ENCODE results near the gene ANKS3. TPM values are rescaled to one million over a fixed set of nuclear protein-coding genes. Genes with fewer than 3 reads are reported as not detected.

Gene ANKS3
- total and polyA plus RNA-seq, 12 donors = 5.1 to 33.7 (median 8.3) TPM

DNA sequence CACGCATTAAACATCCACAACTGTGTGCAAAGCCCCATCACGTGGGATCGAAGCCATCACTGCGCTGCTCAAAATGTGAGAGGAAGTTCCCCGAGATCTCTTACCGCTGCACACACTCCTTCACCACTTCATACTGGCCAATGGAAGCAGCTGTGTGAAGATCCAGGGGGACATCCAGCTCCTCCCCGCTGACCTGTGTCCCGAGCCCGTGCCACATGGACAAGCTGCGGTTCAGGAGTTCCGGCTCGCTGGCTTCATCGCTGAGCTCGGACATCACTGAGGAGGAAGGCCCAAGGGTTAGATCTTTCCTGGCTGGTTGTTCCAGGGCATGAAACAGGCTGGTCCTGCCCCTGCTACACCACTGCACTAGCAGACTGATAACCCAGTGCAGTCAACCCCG is 4.2 kb downstream of the ANKS3 start:
- DNase-seq = no peak
- ATAC-seq = no peak
- intact Hi-C loops (cut with DNase I) = loop anchor here in 2 of 10 donors (5.0 to 10.0 kb wide), 2 partner anchors 37 to 225 kb away; partner anchors contain the start of genes SEC14L5 (in 1 of the 2) and ZNF500 (in 1 of the 2)
- H3K27me3 ChIP-seq = no peaks in the 10 kb centered on the region
- no peak overlapping the region for H3K4me3 ChIP-seq
- peaks cover 0 to 68% (median 20%) of the 10 kb centered on the region in 9 donors for H3K36me3 ChIP-seq
- H3K4me1 ChIP-seq = peaks cover 0 to 13% (median 7%) of the 10 kb centered on the region in 9 donors
- H3K9me3 ChIP-seq = no peaks in the 10 kb centered on the region
- WGBS, 2 donors = 94 to 95% methylated on average over 15 of the region's 15 CpGs
- TF ChIP-seq, protein P1, sequence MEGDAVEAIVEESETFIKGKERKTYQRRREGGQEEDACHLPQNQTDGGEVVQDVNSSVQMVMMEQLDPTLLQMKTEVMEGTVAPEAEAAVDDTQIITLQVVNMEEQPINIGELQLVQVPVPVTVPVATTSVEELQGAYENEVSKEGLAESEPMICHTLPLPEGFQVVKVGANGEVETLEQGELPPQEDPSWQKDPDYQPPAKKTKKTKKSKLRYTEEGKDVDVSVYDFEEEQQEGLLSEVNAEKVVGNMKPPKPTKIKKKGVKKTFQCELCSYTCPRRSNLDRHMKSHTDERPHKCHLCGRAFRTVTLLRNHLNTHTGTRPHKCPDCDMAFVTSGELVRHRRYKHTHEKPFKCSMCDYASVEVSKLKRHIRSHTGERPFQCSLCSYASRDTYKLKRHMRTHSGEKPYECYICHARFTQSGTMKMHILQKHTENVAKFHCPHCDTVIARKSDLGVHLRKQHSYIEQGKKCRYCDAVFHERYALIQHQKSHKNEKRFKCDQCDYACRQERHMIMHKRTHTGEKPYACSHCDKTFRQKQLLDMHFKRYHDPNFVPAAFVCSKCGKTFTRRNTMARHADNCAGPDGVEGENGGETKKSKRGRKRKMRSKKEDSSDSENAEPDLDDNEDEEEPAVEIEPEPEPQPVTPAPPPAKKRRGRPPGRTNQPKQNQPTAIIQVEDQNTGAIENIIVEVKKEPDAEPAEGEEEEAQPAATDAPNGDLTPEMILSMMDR (IDR thresholded peaks at IDR 0.05) = no peak
- no peak overlapping the region for H3K27ac ChIP-seq

DNA sequence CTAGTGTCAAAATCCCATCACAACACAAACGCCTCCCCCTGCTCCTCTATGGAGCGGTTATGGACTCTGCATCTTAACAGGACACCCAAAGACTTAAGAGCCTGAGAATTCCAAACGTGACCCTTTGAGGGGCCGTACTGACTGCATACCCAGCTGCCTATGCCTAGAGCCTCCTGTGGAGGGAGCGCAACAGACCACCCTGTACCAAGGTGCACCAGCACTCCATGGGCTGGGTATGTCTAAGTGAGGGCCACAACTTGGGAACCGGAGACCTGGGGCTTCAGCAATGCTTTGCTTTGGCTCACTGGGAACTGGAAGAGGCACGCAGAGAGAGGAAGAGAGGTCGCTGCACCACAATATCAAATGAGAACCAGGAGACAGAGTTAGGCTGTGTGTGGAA is 5.4 kb downstream of the ANKS3 start:
- no peak for ATAC-seq
- intact Hi-C loops (cut with DNase I) = no loop called here
- DNase-seq = no peak
- Histone ChIP-seq H3K27me3 (no peaks in the 10 kb centered on the region), H3K4me1 (peaks cover 0 to 11% (median 5%) of the 10 kb centered on the region in 9 donors), H3K36me3 (peaks cover 0 to 80% (median 24%) of the 10 kb centered on the region in 9 donors), H3K27ac (no peak overlapping the region), H3K4me3 (no peak overlapping the region), H3K9me3 (no peaks in the 10 kb centered on the region)
- 93 to 94% methylated on average over 8 of the region's 8 CpGs for WGBS, 2 donors
- TF ChIP-seq, protein P1 (IDR thresholded peaks at IDR 0.05) = no peak

DNA sequence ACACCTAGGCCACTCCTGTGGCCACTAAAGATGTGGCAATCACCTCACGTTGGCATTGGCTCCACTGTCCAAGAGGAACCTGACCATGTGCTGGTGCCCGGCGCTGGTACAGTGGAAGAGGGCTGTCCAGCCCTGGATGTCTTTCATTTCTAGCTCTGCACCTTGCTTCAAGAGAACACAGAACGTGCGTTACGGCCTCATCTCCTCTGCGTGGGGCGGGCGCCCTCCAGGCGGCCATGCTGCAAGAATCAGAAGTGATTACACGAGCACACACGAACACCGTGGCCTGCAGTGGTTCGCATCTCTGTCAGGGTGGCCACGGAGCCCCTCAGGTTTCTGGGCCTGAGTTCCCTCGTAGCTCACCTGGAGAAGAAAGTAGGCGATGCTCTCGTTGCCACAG is 7.5 kb downstream of the ANKS3 start:
- Histone ChIP-seq H3K27ac (no peak overlapping the region), H3K4me1 (no peaks in the 10 kb centered on the region), H3K27me3 (no peaks in the 10 kb centered on the region), H3K4me3 (no peak overlapping the region), H3K9me3 (no peaks in the 10 kb centered on the region), H3K36me3 (peaks cover 0 to 100% (median 24%) of the 10 kb centered on the region in 9 donors)
- WGBS, 2 donors = 95 to 97% methylated on average over 18 of the region's 18 CpGs
- no peak for DNase-seq
- intact Hi-C loops (cut with DNase I) = no loop called here
- ATAC-seq = no peak
- TF ChIP-seq, protein P1 (IDR thresholded peaks at IDR 0.05) = no peak

DNA sequence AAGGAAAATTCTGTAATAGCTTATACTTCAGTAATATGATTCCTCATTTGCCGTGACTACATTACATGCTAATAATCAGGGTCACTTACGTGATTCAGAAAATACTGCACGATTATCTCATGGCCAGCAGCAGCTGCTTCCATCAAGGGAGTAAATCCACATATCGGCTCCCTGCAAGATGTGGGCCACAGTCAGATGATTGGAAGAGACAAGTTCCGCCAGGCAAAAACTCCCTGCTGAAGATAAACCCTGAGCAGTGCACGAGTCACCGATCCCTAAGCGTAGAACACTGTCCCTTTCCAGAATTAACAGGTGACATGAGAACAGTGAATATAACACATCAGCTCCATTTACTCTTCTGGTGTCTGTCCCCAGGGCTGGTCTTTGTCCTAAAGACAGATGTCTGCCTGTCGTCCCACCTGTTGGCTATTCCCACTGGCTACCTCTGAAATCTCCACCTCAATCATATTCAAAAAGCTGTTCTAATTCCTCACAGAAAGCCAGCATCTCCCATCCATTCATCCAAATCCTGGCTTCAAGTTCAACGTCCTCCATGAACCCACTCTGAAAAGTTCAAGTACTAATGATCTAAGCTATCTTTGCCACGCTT is 9.3 kb downstream of the ANKS3 start:
- Histone ChIP-seq H3K27ac (no peak overlapping the region), H3K4me1 (no peaks in the 10 kb centered on the region), H3K27me3 (no peaks in the 10 kb centered on the region), H3K36me3 (peaks cover 0 to 83% (median 24%) of the 10 kb centered on the region in 9 donors), H3K9me3 (no peaks in the 10 kb centered on the region), H3K4me3 (no peak overlapping the region)
- 84 to 87% methylated on average over 11 of the region's 11 CpGs for WGBS, 2 donors
- TF ChIP-seq, protein P1 (IDR thresholded peaks at IDR 0.05) = no peak
- no peak for DNase-seq
- ATAC-seq = no peak
- intact Hi-C loops (cut with DNase I) = no loop called here
